Endothelial cell of umbilical vein (primary cell): ENCODE results near the gene SREBF1. TPM values are rescaled to one million over a fixed set of nuclear protein-coding genes. Genes with fewer than 3 reads are reported as not detected.

ENCODE experiments used
- BruUV-seq: library from RNA; stranded (reverse); fragments of 400-500 nt; replicated peaks from 2 replicates; lab custom pipeline; 2021; lab: Mats Ljungman, UMichigan
- CTCF ChIA-PET: fragments of 300-600, 350-600 bp; sonication (Branson Sonifier 250); formaldehyde crosslinking; loops from one replicate; lab custom pipeline; 2021; ENCODE audit warnings: antibody characterized with exemption, inconsistent platforms; lab: Charles Lee
- POLR2A ChIA-PET: fragments of 300-600, 350-600 bp; sonication (Branson Sonifier 250); formaldehyde crosslinking; loops from one replicate; lab custom pipeline; 2021; ENCODE audit warnings: antibody characterized with exemption, inconsistent platforms; lab: Charles Lee
- DNase-seq: peaks from one replicate; pipeline ENCODE4 v3.0.0-alpha.2; 2011; ENCODE audit warnings: low read depth, low spot score
- FAIRE-seq: peaks from 2 replicates; lab custom pipeline; 2011; peaks lifted over from hg19 to GRCh38; lab: Jason Lieb, UNC
- H2AFZ ChIP-seq: 2 replicates; pipeline ENCODE4 v1.6.0; 2012; ENCODE audit warnings: low read depth, low read length, control low read depth, inconsistent platforms
- H3K27ac ChIP-seq: 2 replicates; pipeline ENCODE4 v1.5.1; 2011; ENCODE audit warnings: low read depth, mild to moderate bottlenecking, control low read depth, low read length, moderate library complexity; ENCODE audit not compliant: insufficient read depth
- H3K27me3 ChIP-seq, 2 experiments: 2 replicates each; pipeline versions ENCODE4 v1.6.0 to v1.6.1; 2011; ENCODE audit warnings: low read length in 2 of 2, mixed read lengths in 1 of 2; ENCODE audit not compliant: control insufficient read depth in 2 of 2, insufficient read depth in 2 of 2
- H3K36me3 ChIP-seq, 2 experiments: 2 replicates in 1 of 2; 3 replicates in 1 of 2; pipeline ENCODE4 v1.5.1; 2011; ENCODE audit warnings: low read length in 2 of 2, mild to moderate bottlenecking in 1 of 2, moderate library complexity in 1 of 2; ENCODE audit not compliant: control insufficient read depth in 2 of 2, insufficient read depth in 2 of 2; ENCODE audit errors: extremely low read depth in 1 of 2
- H3K4me1 ChIP-seq: 3 replicates; pipeline ENCODE4 v1.5.1; 2011; ENCODE audit warnings: mild to moderate bottlenecking, low read length; ENCODE audit not compliant: control insufficient read depth, insufficient read depth; ENCODE audit errors: extremely low read depth
- H3K4me2 ChIP-seq: 2 replicates; pipeline ENCODE4 v1.6.1; 2011; ENCODE audit warnings: low read length, control low read depth, mixed read lengths; ENCODE audit not compliant: insufficient read depth
- H3K4me3 ChIP-seq, 3 experiments: fragments of 200-600 bp in 1 of 3; sonication (generic), shearing (Covaris generic) in 1 of 3; replicated peaks in 1 of 3; 2 replicates each; pipeline ENCODE4 v1.5.1; 2011 to 2016; ENCODE audit warnings: control low read depth in 3 of 3, low read length in 3 of 3, mild to moderate bottlenecking in 2 of 3, inconsistent platforms in 1 of 3, low read depth in 1 of 3, moderate library complexity in 1 of 3; ENCODE audit not compliant: insufficient read depth in 1 of 3
- H3K79me2 ChIP-seq: 2 replicates; pipeline ENCODE4 v1.6.0; 2012; ENCODE audit warnings: low read length, inconsistent platforms; ENCODE audit not compliant: control insufficient read depth, insufficient read depth
- H3K9ac ChIP-seq: replicated peaks from 2 replicates; pipeline ENCODE3; 2011; ENCODE audit warnings: low read length, control low read depth; ENCODE audit not compliant: insufficient read depth; ENCODE audit errors: extremely low read depth
- H3K9me1 ChIP-seq: replicated peaks from 3 replicates; pipeline ENCODE4 v1.6.0; 2011; ENCODE audit warnings: mild to moderate bottlenecking, low read length; ENCODE audit not compliant: control insufficient read depth, insufficient read depth; ENCODE audit errors: extremely low read depth
- H3K9me3 ChIP-seq: replicated peaks from 2 replicates; pipeline ENCODE4 v1.5.1; 2012; ENCODE audit warnings: low read length, inconsistent platforms; ENCODE audit not compliant: control insufficient read depth, insufficient read depth
- H4K20me1 ChIP-seq: replicated peaks from 2 replicates; pipeline ENCODE3; 2011; ENCODE audit warnings: mild to moderate bottlenecking, low read length; ENCODE audit not compliant: control insufficient read depth, insufficient read depth; ENCODE audit errors: extremely low read depth
- CTCF ChIP-seq, 2 donors: IDR thresholded peaks; 1 replicate in 1 of 2; 2 replicates in 1 of 2; pipeline ENCODE4 v1.5.1; 2011; ENCODE audit warnings: low read length in 2 of 2, mild to moderate bottlenecking in 2 of 2, moderate library complexity in 2 of 2, control low read depth in 1 of 2, inconsistent platforms in 1 of 2, low read depth in 1 of 2; ENCODE audit not compliant: insufficient read depth in 1 of 2; ENCODE audit errors: extremely low read depth in 1 of 2
- EZH2 ChIP-seq: IDR thresholded peaks from 2 replicates; pipeline ENCODE4 v1.6.1; 2012; ENCODE audit warnings: borderline replicate concordance, low read depth, mild to moderate bottlenecking, moderate library complexity, low read length, inconsistent platforms; ENCODE audit not compliant: severe bottlenecking
- FOS ChIP-seq: IDR thresholded peaks from 2 replicates; pipeline ENCODE4 v1.6.1; 2011; ENCODE audit warnings: mild to moderate bottlenecking, low read length, moderate library complexity, borderline replicate concordance; ENCODE audit not compliant: insufficient read depth
- GATA2 ChIP-seq: IDR thresholded peaks from 2 replicates; pipeline ENCODE4 v1.7.0; 2011; ENCODE audit warnings: low read depth, mild to moderate bottlenecking, moderate library complexity, mixed read lengths, low read length; ENCODE audit not compliant: insufficient read length, insufficient read depth
- JUN ChIP-seq: IDR thresholded peaks from 2 replicates; pipeline ENCODE4 v1.6.1; 2011; ENCODE audit warnings: borderline replicate concordance, low read depth; ENCODE audit not compliant: insufficient read length, insufficient read depth
- MYC ChIP-seq: IDR thresholded peaks from one replicate; pipeline ENCODE4 v1.6.1; 2011; ENCODE audit warnings: mild to moderate bottlenecking, low read depth, low read length
- POLR2A ChIP-seq: IDR thresholded peaks from 2 replicates; pipeline ENCODE4 v1.6.1; 2012; ENCODE audit warnings: low read depth, mild to moderate bottlenecking, control low read depth, low read length
- POLR2AphosphoS5 ChIP-seq: IDR thresholded peaks from 2 replicates; pipeline ENCODE4 v1.6.1; 2012; ENCODE audit warnings: low read depth, mild to moderate bottlenecking, control low read depth, low read length, moderate library complexity; ENCODE audit not compliant: insufficient read depth
- dilution Hi-C: fragments of 300-500 bp; cut with MboI; formaldehyde crosslinking; loops from one replicate; pipeline ENCODE4 v1.15.0; 2019; ENCODE audit warnings: low sequenced_read_pairs; ENCODE audit not compliant: extremely low pct_ligation_motif_present
- intact Hi-C: fragments of 100-400 bp; cut with micrococcal nuclease; formaldehyde crosslinking; loops from one replicate; pipeline ENCODE4 v1.10.0; 2022
- polyA plus RNA-seq, 4 experiments: library from polyadenylated mRNA; depleted of rRNA in 3 of 4; stranded (reverse) in 3 of 4; unstranded in 1 of 4; fragments of >200 nt; gene quantifications; 2 replicates each; pipeline versions ENCODE4 v1.2.1 to v1.2.3, GENCODE V29; 2011 to 2012; ENCODE audit warnings: missing spikeins in 1 of 4
- total RNA-seq: library from RNA; stranded (reverse); gene quantifications from 2 replicates; pipeline ENCODE4 v1.2.3, GENCODE V29; 2021
- TF ChIP-seq, protein P1 (sequence below): IDR thresholded peaks from 2 replicates; pipeline ENCODE4 v1.6.1; 2011; ENCODE audit not compliant: insufficient read depth, insufficient read length

Gene SREBF1
- total and polyA plus RNA-seq, 2 donors (not counting 3 experiments of a cell fraction or from before 2014, with no cell fraction given), result 50.4 to 109 TPM

DNA sequence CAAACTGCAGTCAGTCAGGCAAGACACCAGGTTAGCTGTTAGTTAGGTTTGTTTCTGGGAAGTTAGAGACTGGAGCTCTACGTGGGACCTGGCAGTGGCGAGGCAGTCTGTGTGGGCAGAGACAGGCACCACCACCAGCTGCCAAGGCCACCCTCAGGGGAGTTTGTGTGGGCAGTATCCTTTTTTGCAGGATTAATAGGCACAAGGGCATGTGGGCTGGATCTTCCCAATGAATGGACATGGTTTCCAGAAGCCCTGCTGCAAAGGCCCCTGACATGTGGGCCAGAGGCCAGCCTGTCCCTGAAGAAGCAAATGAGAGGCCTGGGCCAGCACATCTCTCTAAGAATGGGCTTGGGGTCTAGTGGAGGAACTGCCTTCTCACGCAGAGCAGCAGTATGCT is 19.2 kb upstream of the SREBF1 start:
- H3K27ac ChIP-seq, result no peak overlapping the region
- no peak for DNase-seq
- no peaks in the 10 kb centered on the region for H3K4me1 ChIP-seq
- no TSS peak for BruUV-seq
- no peaks in the 10 kb centered on the region for H3K27me3 ChIP-seq
- H3K9me3 ChIP-seq, result no peaks in the 10 kb centered on the region
- intact Hi-C loops (no loop called here), dilution Hi-C loops (no loop called here)
- H2AFZ ChIP-seq, result no peak overlapping the region
- H3K79me2 ChIP-seq, result no peaks in the 10 kb centered on the region
- ChIA-PET POLR2A (no interaction called here), CTCF (interaction anchor here (1.1 kb wide), 1 partner anchor 14 kb away, joined by 3 read pairs; no protein-coding TSS in a partner anchor)
- no peak overlapping the region for H3K4me3 ChIP-seq
- H4K20me1 ChIP-seq, result no peaks in the 10 kb centered on the region
- peaks cover 0 to under 1% of the 10 kb centered on the region in 2 experiments for H3K36me3 ChIP-seq
- no peaks in the 10 kb centered on the region for H3K9me1 ChIP-seq
- TF ChIP-seq, protein P1, sequence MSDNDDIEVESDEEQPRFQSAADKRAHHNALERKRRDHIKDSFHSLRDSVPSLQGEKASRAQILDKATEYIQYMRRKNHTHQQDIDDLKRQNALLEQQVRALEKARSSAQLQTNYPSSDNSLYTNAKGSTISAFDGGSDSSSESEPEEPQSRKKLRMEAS, result no peak
- no peak for TF ChIP-seq POLR2A
- no peak for TF ChIP-seq FOS
- no peak for TF ChIP-seq JUN
- TF ChIP-seq CTCF (IDR thresholded peaks at IDR 0.05; ENCODE audit: extremely low read depth in 1 of 2, insufficient read depth in 1 of 2, low read depth in 1 of 2, low read length in 2 of 2), result no peak
- TF ChIP-seq EZH2, result no peak
- no peak for TF ChIP-seq MYC
- TF ChIP-seq GATA2, result no peak
- no peak for TF ChIP-seq POLR2AphosphoS5
- H3K9ac ChIP-seq, result no peak overlapping the region
- FAIRE-seq, result no peak
- H3K4me2 ChIP-seq, result no peak overlapping the region
